Measurements from ENCODE around the gene CCDC88A.

Gene CCDC88A

DNA sequence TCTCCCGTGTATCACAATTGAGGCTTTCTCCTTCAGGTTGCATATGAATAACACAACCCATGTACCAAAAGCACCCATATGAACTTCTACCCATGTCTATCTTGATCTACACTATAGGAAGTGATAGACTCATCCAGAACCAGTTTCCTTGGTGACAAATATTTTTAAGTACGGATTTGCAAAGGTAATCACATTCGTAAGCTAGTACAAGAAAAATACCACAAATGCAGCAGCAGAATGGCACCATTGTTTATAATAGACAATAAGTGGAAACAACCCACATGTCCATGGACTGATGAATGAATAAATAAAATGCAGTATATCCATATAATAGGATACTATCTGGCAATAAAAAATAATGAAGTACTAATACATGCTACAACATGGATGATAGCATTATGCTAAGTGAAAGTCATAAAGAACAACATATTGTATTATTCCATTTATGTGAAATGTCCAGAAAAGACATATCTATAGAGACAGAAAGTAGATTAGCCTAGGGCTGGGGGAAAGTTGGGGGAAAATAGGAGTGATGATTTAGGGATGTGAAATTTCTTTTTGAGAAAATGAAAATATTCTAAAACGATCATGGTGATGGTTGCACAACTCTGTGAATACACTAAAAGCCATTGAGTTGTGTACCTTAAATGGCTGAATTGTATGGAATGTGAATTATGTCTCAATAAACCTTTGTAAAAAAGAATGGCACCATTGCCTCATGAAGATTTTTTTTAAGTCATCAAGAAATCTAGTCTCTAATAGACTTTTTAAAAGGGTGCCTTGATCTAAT, 3.4 kb upstream of the CCDC88A start:
- peak in 1 of 2 experiments; percentile 66 for DNase-seq

DNA sequence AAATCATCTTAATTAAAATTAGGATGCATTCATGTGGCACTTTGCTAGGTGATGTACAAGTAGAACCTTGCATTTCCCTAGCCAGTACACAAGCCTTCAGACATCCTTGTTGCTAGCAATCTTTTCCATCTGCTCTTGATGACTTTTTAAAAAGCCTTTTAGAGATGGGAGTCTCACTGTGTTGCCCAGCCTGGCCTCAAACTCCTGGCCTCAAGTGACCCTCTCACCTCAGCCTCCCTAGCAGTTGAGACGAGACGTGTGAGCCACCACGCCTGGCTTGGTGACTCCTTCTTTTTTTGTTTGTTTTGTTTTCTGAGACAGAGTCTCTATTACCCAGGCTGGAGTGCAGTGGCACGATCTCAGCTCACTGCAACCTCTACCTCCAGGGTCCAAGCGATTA, 1.7 kb upstream of the CCDC88A start:
- no peak for DNase-seq

GRCh38 chr2:55420871-55421270, 1.2 kb upstream of the CCDC88A start:
- DNase-seq = peak; percentile 54 to 81

DNA sequence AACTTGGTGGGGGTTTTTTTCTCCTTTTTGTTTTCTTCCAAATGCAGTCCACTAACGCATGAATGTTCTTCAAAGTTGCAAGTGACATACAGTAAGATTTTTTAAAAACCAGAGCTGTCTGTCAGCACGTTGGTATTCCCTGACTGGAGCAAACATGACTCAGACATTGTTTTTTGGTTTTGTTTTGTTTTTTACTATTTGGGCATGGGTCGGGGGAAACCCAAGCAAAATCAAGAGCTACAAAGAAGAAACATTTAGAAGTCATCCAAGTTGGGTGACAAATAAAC, 726 bp upstream of the CCDC88A start:
- no peak for DNase-seq

DNA sequence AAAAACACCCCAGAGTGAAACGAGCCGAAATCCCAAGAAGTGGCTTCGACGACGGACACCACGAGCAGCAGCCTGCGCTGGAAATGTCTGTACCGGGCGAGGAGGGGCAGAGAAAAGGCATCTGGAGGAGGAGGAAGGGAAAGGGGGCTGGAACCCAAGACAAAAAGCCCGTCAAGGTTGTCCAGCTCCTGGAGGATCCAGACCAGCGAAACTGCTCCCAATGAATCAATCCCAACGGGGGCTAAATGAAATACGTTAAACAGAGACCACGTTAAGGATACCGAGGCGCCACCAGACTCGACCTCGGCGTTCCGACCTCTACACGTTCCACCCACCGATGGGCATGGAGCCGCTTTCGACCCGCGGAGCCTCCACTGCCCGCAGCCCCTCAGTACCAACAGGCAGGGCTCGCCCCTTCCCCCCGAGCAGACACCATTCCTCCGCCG, 400 bp downstream of the CCDC88A start:
- peak; percentile 77 to 79 for DNase-seq

GRCh38 chr2:55418512-55419232, 984 bp downstream of the CCDC88A start:
- DNase-seq = peak; percentile 18 to 25

DNA sequence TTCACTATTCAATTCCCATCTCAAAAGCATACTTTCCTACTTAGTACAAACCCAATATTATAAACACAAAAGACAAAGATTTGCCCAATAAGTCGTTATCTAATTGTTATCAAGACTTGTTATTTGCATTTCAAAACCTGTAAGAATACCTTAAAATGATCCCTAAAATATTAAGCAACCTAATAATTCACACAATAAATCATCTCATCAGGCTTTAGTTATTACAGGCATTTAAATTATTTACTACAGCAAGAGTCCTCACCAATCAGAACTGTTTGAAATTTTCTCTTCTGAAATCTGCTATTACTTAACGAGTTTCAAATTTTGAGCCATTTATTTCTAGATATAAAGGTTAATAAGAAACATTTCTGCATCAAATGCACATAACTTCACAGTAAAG, 1.6 kb downstream of the CCDC88A start:
- DNase-seq = no peak

- DNase-seq = no peak
These were observed 2.7 kb downstream of the CCDC88A start for GRCh38 chr2:55416786-55417568.

DNA sequence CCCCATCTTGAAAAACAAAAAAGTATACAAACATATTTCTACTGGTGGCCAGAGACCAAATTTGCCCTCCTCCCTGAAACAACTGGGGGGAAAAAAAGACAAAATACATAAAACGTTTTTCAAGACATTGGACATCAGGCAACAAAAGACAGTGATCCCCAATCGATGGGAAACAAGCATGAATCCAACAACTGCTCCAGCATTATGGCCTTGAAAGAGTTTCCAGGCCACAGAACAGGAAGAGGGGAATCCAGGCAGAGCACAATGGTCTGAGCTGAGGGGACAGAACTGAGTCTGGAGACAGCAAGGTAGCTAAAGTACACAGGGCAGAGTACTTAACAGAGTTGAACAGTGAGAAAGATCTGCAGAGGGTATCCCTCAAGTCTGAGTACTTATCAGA, 4.4 kb downstream of the CCDC88A start:
- no peak for DNase-seq

DNA sequence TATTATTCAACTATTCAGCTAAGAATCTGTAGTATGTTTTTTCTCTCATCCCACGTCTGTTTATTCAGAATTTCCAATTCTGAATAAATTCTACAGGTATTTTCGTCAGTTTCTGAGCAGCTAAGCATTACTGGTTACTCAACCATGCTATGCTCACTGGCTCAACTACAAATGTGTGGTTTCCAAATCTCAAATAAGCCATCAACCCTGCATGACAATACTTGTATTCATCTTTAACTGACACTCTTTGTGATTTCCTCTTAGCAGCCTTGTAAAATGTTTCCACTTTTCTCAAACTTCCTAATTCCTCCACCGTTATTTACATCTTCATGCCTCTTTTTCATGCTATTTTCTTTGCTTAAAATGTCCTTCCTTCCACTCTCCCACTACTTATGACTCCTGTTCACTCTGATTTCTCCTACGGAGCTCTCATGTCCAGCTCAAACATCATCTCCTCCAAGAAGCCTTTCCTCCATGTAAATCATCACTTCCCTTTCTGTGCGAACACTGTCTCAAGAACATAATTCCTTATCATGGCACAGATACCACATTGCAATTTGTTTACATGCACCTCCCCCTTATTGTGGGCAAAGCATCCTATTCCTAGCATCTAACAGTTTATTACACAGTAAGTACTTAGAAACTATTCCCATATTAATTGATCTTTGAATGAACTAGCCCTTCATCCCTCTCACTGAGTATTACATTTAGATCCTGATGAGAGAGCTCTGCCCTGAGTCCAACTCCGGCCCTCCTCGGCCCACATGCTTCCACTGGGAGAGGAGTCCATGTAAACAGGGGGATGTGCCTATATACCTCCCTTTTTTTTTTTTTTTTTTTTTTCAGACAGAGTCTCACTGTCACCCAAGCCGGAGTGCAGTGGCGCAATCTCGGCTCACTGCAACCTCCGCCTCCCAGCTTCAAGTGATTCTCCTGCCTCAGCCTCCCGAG, 10.5 kb downstream of the CCDC88A start:
- no peak for DNase-seq

DNA sequence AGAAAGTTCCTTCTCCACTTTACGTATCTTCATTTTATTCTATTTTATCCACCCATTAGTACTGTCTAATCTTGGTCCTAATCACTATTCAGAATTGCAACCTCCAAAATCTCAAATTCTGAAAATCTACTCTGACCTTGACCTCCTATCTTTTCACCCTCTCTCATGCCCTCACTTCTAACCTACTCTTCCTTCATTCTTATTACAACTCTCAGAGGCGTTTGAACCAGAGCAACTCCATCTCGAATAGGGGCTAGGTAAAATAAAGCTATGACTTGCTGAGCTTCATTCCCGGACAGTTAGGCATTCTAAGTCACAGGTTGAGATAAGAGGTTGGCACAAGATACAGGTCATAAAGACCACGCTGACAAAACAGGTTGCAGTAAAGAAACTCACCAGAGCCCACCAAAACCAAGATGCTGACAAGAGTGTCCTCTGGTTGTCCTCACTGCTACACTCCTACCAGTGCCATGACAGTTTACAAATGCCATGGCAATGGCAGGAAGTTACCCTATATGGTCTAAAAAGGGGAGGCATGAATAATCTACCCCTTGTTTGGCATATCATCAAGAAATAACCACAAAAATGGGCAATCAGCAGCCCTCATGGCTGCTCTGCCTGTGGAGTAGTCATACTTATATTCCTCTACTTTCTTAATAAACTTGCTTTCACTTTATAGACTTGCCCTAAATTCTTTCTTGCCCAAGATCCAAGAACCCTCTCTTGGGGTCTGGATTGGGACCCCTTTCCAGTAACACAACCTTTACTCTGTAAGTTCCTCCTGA, 11.4 kb downstream of the CCDC88A start:
- DNase-seq = no peak

DNA sequence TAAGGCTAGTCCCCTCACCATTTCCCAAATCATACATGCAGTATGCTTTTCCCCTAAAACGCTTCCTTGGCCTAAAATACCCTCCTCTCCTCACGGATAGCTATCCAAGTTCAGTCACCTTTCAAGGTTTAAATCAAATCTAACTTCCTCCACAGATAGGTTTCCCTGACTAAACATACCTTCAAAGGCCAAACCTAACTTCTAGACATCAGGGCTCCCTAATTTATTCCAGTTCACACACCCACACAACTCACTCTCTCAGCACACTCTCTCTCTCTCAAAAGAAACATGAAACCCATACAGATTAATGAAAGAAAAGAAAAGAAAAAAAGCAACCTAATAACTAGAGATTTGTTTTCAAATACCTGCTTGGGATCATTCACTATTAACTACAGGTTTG, 14.5 kb downstream of the CCDC88A start:
- DNase-seq = no peak

DNA sequence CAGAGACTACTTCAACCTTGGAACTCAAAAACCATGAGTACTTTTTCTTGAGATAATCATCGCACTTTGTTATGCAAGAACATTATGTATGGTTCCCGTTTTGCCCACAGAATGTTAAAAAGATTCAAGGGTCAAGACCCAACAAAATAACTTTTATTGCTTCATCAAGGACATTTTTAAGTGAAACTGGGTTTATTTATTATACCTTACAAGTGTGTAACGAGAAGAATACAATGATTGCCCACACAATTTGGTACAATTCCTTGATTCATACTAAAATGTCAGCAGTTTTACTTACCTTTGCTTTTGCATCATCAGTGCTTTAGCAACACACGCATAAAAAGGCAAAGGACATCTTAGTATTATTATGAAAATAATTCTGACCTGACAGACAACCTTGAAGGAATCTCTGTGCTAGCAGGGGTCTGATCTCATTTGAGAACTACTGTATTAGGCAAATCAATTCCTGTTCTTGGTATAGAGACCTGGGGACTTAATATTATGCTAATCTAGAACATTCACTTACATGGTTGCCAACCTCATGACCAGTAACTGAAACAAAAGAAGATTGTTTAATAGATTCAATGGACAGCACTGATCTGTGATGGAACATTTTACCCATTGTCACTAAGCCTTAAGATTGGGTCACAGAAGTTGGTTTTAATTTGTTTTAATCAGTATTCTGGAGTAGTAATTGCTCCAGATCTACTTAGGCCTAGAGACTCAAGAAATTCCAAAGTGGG, 16.2 kb downstream of the CCDC88A start:
- no peak for DNase-seq

DNA sequence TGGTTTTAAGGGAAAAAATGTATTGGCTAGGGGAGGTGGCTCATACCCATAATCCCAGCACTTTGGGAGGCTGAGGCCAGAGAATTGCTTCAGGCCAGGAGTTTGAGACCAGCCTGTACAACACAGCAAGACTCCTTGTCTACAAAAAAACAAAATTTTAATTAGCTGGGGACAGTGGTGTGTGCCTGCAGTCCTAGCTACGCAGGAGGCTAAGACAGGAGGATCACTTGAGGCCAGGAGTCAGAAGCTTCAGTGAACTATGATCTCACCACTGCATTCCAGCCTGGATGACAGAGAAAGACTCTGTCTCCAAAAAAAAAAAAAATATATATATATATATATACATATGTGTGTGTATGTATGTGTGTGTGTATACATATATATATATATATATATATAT, 18.5 kb downstream of the CCDC88A start:
- DNase-seq = no peak

GRCh38 chr2:55400332-55400731, 19.3 kb downstream of the CCDC88A start:
- no peak for DNase-seq

DNA sequence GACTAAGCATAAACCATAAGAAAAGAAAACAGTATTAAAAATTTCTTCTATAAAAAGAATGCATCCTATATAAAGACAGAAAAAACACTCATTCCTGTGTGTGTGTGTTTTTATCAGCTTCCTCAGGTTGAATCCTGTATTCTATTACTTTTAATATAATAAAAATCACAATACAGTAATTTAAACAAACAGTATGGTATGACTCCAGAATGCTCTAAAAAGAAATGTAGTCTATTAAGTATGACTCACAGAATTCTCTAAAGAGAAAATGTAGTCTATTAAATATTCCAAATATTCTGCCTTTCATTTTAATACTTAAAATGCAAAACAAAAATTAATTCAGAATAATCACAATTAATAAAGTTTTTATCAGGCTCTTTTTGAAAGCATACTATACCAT, 19.8 kb downstream of the CCDC88A start:
- no peak for DNase-seq

- no peak for DNase-seq
These were observed 23.7 kb downstream of the CCDC88A start for GRCh38 chr2:55395724-55396605.

GRCh38 chr2:55391615-55392242, 27.9 kb downstream of the CCDC88A start:
- DNase-seq = no peak

GRCh38 chr2:55391155-55391554, 28.5 kb downstream of the CCDC88A start:
- no peak for DNase-seq
